Renal pelvis (tissue), 4 donors: Measurements from ENCODE around the gene TRIM66. TPM values are rescaled to one million over a fixed set of nuclear protein-coding genes. Genes with fewer than 3 reads are reported as not detected.
"Not testable (repeated sequence)": the region's sequence is repeated elsewhere in the genome, so short reads cannot be mapped to it uniquely, and the experiment has no call there.

Experiments used
- DNase-seq: peaks from one replicate; pipeline ENCODE4 v3.0.0-alpha.2; 2013
- polyA plus RNA-seq, 3 donors: library from polyadenylated mRNA; unstranded; fragments of 120-200 nt; gene quantifications; one replicate each; pipeline ENCODE4 v1.2.1, GENCODE V29; 2013; ENCODE audit not compliant: insufficient read length in 3 of 3

Gene TRIM66
- polyA plus RNA-seq, 3 donors: 3.9 to 14.3 (median 11.6) TPM

DNA sequence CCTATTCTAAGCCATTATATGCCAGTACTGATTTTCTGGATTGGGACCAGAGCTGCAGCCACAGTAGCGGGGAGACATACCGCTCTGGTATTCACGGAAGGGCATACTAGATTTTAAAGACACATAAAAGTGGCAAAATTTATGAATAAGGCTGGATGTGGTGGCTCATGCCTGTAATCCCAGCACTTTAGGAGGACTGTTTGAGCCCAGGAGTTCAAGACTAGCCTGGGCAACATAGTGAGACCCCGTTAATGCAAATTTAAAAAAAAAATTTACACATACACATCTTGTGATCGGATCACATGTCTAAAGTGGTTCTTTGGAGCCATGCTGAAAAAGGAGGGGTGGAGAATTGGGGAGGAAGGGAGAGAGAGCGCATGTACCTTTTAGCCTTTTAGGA, 9.1 kb upstream of the TRIM66 start:
- DNase-seq: no peak

GRCh38 chr11:8690374-8691342, 8.2 kb upstream of the TRIM66 start:
- DNase-seq: no peak

GRCh38 chr11:8689726-8690255, 7.3 kb upstream of the TRIM66 start:
- no peak for DNase-seq

DNA sequence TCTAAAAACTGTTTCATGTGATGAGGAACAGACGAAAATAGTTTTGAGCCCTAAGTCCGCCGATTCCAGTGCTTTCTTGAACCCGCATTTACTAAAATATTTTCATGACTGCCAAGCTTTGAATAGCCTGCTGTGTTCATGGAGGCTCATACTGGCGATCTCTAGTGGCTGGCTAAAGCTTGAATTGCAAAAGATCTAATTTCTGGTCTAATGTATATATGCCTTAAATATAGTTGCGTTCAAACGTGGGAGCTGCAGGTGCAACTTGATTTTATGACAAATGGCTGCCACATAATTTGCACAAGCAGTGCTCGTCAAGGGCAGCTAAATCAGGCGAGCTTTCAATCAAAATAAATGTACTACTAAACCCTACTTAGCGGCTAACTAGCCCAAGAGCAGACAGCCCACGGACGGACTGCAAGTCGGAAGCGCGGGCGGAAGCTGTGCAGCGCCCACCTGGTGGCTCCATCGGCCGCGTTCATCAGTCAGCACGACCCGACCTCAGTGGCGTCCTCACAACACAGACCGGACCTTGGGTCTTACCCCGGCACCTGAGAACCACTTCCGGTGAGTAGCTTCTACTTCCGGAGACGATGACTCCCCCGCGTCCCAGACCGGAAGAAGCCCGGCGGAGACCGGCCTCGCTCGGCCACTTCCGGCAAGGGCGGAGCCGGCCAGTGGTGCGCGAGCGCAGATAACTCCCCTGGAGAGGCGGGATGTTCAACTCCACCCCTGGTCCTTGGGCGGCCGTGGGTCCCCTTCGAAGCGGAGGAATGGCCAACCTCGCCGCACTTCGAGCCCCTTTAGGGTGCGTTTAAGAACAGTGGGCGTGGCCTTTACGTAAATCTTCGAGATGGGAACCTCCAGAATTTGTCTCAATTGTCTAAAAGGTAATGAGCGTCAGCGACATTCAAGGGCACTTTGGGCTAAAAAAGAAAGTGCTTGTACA, 6.2 kb upstream of the TRIM66 start:
- DNase-seq: peak; percentile 96

- DNase-seq: no peak
Measured at GRCh38 chr11:8686325-8686724, 3.9 kb upstream of the TRIM66 start.

DNA sequence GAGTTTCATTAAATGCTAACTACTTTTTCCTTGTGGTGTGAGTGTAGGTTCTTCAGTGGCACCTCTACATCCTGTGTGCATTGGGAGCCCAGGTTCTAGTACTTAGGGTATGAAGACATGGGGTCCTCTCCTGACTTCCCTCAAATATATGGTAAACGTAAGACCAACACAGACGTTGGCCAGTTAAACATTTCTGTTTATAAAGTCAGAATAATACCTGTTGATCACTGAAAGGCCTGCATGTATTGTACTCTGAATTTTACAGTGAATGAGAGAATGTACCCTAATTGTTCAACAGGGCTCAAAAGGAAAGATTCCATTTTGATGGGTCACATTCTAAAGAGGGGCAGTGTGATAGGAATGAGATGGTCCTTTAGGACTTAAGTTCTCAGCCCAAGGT, 3.4 kb upstream of the TRIM66 start:
- DNase-seq: no peak

- no peak for DNase-seq
Measured at GRCh38 chr11:8685306-8685705, 2.8 kb upstream of the TRIM66 start.

GRCh38 chr11:8684600-8685290, 2.3 kb upstream of the TRIM66 start:
- DNase-seq: no peak

- DNase-seq: no peak
Measured at GRCh38 chr11:8683115-8683807, 796 bp upstream of the TRIM66 start.

- DNase-seq: no peak
Measured at GRCh38 chr11:8681837-8682302, 595 bp downstream of the TRIM66 start.

DNA sequence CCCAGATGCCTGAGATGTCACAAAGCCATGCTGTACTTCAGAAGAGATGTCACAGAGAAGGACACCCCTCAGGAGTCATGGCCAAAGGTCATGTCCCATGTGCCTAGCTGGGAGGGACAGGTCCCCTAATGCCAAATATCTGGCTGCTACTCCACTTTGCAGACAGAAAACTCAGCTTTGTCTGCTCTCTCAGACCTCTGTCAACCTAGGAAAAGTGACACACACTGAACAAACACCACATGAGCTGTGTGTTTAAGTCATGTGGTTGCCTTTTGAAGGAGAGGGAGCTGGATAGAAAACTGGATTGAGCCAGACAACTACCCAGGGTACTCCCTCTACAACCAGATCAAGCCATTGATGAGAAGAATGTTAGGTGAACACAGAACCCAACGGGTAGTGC, 3.5 kb downstream of the TRIM66 start:
- no peak for DNase-seq

DNA sequence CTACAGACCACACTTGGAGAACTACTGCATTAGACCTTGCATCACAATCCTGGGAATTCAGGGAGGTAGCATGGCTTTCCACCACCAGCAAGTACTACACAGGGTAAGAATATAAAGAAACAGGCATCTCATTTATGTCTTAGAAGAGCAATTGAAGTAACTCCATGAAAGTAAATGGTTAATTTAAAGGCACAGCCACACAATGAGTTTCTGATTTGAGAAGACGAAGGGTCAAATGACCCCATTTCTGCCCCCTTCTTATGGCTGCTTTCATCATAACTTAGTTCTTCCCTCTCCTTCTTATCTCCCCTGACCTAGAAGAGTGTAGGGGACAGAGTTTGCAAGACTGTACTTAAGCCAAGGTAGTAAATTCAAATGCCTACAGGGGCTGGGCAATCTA, 6.0 kb downstream of the TRIM66 start:
- no peak for DNase-seq

DNA sequence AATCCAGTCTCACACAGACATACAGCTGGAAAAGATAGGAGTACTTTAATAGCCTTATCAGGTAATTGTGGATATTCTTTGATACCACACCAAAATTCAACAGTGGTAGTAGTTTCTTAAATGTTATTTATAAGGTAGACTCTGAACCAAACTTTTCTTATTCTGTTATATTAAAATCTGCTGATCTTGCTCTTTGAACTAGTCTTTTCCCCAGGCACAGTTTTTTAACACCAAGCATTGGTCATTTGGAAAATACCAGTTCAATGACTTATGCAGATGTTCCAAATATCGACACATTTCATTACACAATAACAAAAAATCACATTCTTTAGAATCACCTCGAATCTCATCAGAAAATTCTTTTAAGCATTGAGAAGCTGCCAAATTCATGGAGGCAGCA, 7.6 kb downstream of the TRIM66 start:
- DNase-seq: no peak

DNA sequence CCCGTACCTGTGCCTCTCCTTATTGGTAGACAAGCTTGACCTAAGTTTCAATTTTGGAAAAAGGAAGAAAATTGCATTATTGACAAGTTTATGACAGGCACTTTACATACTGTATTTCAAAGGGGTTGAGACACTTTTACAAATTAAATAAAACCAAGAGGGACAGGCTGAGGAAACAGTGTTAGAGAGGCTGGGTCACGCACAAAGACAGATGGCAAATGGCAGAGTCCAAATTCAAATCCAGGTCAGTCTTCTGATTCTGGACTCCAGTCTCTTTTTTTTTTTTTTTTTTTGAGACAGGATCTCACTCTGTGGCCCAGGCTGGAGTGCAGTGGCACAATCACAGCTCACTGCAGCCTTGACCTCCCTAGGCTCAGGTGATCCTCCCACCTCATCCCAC, 10.1 kb downstream of the TRIM66 start:
- DNase-seq: no peak

- DNase-seq: peak; percentile 31
Measured at GRCh38 chr11:8671651-8672062, 10.8 kb downstream of the TRIM66 start.

DNA sequence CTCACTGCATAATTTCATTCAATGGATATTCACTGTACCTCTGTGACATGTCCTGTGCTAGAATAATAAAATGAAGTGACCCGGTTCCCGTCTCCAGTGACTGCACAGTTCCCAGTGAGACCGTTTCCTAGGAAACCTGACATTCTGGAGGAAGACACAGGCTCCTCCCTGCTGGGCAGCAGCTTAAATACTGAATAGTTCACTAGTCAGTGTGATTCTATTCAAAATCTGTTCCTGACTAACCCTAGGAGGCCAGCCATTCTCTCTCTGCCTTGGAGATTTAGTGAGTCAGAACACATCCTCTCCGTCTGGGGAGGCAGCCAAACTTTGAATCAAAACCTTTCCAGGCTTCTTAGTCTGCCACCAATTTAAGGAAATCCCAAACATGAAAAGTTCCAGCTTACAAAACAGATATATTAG, 11.3 kb downstream of the TRIM66 start:
- peak; percentile 86 for DNase-seq

DNA sequence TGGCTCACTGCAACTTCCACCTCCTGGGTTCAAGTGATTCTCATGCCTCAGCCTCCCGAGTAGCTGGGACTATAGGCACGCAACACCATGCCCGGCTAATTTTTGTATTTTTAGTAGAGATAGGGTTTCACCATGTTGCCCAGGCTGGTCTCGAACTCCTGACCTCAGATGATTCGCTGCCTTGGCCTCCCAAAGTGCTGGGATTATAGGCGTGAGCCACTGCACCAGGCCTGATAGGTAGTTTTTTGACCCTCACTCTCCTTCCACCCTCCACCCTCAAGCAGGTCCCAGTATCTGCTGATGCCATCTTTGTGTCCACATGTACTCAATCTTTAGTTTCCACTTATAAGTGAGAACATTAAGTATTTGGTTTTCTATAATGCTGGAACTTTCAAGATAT, 12.4 kb downstream of the TRIM66 start:
- DNase-seq: not testable (repeated sequence)

DNA sequence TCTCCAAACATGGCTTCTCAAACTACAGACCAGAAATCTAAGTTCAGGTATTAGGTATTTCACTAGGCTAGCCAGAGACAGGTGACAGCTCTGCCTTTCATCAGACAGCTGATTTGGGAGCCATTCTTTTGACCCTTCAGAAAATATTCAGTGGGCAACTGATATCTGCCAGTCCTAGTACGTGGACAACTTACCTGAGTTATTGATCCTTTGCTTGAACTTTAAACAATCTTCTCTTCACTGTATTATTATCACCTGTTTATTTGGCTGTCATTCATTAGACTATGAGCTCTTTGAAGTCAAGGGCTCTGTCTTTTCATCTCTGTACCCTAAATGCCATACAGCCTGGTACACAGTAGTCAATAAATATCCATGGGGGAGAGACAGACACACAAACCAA, 17.2 kb downstream of the TRIM66 start:
- DNase-seq: no peak

DNA sequence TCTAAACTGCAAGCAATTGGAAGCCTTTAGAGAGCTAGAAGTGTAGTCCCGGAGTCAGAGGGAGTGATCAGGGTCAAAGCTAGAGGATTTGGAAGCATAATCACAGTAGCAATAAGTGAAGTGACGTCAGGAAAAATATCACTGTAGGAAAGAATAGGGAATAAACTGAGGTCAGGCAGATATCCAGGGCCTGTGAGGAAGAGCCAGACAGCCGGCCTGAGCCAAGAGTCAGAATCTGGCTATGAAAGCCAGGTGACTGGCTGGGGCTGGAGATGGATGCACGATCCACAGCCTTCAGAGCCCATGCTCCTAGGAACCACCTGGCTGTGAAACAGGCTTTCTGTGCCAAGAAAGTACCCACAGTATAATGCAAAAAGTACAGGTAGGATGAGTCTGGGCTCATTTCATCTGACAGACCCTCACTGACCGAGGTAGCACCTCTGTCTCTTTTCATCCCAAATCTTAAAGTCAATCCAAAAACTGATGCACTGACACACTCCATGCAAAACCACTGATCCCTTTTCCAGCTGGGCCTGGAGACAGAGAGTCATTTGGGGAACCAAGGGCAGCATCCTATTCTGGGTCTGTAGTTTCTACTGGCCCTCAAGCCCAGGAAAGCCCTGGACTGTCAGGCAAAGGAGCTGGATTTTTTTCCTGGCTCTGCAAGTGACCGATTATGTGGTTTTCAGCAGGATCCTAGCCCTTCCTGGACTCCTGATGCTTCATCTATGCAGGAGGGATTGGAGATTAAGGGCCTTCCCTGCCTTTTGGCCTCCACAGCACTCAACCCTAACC, 21.3 kb downstream of the TRIM66 start:
- DNase-seq: no peak
